Stomach smooth muscle (tissue), 2 donors: ENCODE measurements around the gene C3.
"Not testable (repeated sequence)": the region's sequence is repeated elsewhere in the genome, so short reads cannot be mapped to it uniquely, and the experiment has no call there.

ENCODE experiments used
- H3K27ac ChIP-seq: one replicate; pipeline ENCODE4 v1.7.0; 2013; ENCODE audit warnings: mild to moderate bottlenecking, low read length, inconsistent platforms
- H3K27me3 ChIP-seq, 2 donors: one replicate each; pipeline ENCODE4 v1.7.0; 2013; ENCODE audit warnings: low read length in 2 of 2; ENCODE audit not compliant: insufficient read depth in 2 of 2, control insufficient read depth in 1 of 2
- H3K36me3 ChIP-seq, 2 donors: one replicate each; pipeline ENCODE4 v1.7.0; 2013; ENCODE audit warnings: low read length in 2 of 2; ENCODE audit not compliant: control insufficient read depth in 2 of 2, insufficient read depth in 2 of 2
- H3K4me1 ChIP-seq: one replicate; pipeline ENCODE4 v1.7.0; 2013; ENCODE audit warnings: low read length; ENCODE audit not compliant: control insufficient read depth, insufficient read depth
- H3K4me3 ChIP-seq, 2 donors: one replicate each; pipeline ENCODE4 v1.7.0; 2013; ENCODE audit warnings: low read length in 2 of 2
- H3K9ac ChIP-seq, 2 donors: one replicate each; pipeline ENCODE4 v1.7.0; 2013; ENCODE audit warnings: low read length in 2 of 2, mild to moderate bottlenecking in 1 of 2
- H3K9me3 ChIP-seq, 2 donors: one replicate each; pipeline ENCODE4 v1.7.0; 2013; ENCODE audit warnings: low read length in 2 of 2; ENCODE audit not compliant: control insufficient read depth in 2 of 2
- donor health status: healthy.
- donor health status: Pancreatic carcinoma.

The C3 gene

DNA sequence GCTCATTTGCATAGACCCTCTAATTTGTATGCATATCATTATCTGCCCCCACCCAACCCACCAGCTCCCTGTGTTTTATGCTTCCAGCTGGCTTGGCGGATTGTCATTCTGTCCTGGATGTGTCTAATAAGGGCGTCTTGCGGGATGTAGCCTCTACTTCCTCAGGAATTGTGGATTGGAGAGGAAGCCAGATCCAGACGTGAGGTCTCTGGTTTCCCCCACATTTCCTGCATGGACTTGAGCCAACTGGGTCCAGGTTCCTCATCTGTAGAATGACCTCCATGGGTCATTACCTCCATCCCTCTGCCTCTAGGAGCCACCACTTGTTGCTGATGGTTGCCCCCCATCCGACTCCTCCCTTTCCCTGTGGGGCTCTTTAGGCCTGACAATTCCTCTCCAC is 57.7 kb downstream of the C3 start:
- Histone ChIP-seq H3K27me3 (peaks cover 31 to 38% of the 10 kb centered on the region in 2 donors), H3K9me3 (peaks cover 3 to 4% of the 10 kb centered on the region in 2 donors), H3K4me3 (no peak overlapping the region), H3K9ac (no peak overlapping the region), H3K4me1 (no peaks in the 10 kb centered on the region), H3K36me3 (no peaks in the 10 kb centered on the region), H3K27ac (no peak overlapping the region)

- H3K9ac ChIP-seq, H3K36me3 ChIP-seq, H3K9me3 ChIP-seq, H3K27ac ChIP-seq, H3K4me3 ChIP-seq, H3K4me1 ChIP-seq: not testable (repeated sequence)
- peaks cover 33 to 38% of the 10 kb centered on the region in 2 donors for H3K27me3 ChIP-seq
Observed at GRCh38 chr19:6661509-6662244, 58.8 kb downstream of the C3 start.

DNA sequence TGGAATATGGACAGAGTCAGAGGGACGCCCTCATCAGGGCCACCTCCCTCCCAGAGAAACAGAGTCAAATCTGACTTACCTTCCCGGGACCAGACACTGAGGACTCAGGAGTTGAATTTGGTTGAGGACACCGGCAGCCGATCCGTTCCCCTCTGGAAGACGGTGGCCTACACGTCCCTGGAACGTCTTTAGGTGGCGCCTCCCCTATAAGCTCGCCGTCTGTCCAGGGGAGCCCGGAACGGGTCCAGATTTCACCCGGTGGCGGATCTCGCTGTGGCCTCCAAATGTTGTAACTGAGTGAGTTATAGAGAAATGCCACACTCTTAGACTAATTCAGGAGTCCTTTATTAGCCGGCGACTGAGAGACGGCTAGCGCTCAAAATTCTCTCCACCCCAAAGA is 59.5 kb downstream of the C3 start:
- H3K27me3 ChIP-seq = peaks cover 33 to 38% of the 10 kb centered on the region in 2 donors
- H3K9ac ChIP-seq = no peak overlapping the region

GRCh38 chr19:6656390-6656789 is 64.1 kb downstream of the C3 start:
- H3K4me3 ChIP-seq, H3K9me3 ChIP-seq, H3K9ac ChIP-seq, H3K36me3 ChIP-seq, H3K4me1 ChIP-seq, H3K27ac ChIP-seq: not testable (repeated sequence)
- H3K27me3 ChIP-seq = peaks cover 23 to 30% of the 10 kb centered on the region in 2 donors

More for the DNA sequence above, 59.5 kb downstream of the C3 start:
- Histone ChIP-seq H3K4me1 (no peaks in the 10 kb centered on the region), H3K4me3 (no peak overlapping the region), H3K36me3 (no peaks in the 10 kb centered on the region), H3K9me3 (peaks cover 3 to 4% of the 10 kb centered on the region in 2 donors), H3K27ac (no peak overlapping the region)

DNA sequence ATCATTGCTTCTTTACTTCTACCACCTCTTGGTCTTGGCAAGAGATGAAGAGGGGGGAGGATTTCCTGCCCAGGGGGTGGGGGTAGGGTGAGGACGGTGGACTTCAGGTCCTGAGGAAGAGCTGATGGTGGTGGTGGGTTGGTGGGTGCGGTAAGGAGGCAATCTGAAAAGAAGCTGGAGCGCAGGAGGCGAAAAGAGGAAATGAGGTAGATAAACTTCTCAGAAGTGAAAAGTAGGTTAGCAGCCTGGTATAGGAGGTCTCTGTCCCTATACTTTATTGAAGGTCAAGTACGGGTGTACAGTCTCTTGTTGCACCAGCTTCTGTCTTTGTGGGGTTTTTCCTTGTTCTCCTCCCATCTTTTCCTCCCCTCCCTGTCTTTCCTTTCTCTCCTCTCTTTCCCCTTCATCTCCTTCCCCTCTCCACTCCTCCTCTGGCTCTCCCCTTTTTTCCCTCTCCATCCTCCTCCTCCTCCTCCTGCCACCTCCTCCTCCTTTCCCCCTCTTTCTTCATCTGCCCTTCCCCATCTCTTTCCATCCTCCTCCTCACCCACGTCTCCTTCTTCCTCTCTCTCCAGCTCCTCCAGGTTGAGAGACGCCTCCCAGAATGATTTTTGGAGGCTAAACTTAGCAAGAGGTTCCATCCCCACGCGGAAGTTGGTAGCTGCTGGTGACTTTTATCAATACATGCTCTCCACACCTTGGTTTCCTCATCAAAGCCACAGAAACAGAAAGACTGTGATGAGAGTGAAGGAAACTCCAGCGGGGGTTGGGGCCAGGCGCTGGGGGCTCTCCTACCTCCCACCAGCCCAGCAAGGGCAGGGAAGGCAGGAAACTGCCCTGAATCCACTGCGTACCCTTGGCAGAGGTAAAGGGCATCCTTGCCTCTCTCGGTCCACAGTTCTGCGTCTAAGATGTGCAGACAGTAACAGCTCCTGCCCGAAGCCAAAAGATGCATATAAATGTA is 65.8 kb downstream of the C3 start:
- Histone ChIP-seq H3K36me3 (no peaks in the 10 kb centered on the region), H3K27ac (no peak overlapping the region), H3K4me3 (no peak overlapping the region), H3K27me3 (peaks cover 10 to 14% of the 10 kb centered on the region in 2 donors), H3K9me3 (peaks cover 0 to 2% of the 10 kb centered on the region in 2 donors), H3K9ac (no peak overlapping the region), H3K4me1 (no peaks in the 10 kb centered on the region)

GRCh38 chr19:6652805-6653094 is 67.7 kb downstream of the C3 start:
- Histone ChIP-seq H3K4me1 (no peaks in the 10 kb centered on the region), H3K36me3 (no peaks in the 10 kb centered on the region), H3K27ac (no peak overlapping the region), H3K27me3 (peaks cover 0 to 7% of the 10 kb centered on the region in 2 donors), H3K4me3 (no peak overlapping the region), H3K9me3 (peaks cover 0 to 2% of the 10 kb centered on the region in 2 donors), H3K9ac (no peak overlapping the region)

- no peak overlapping the region for H3K27ac ChIP-seq
- H3K36me3 ChIP-seq = no peaks in the 10 kb centered on the region
- no peak overlapping the region for H3K4me3 ChIP-seq
- H3K4me1 ChIP-seq = no peaks in the 10 kb centered on the region
- H3K9me3 ChIP-seq = peaks cover 0 to 2% of the 10 kb centered on the region in 2 donors
- peaks cover 0 to 3% of the 10 kb centered on the region in 2 donors for H3K27me3 ChIP-seq
- no peak overlapping the region for H3K9ac ChIP-seq
Observed at GRCh38 chr19:6651965-6652804, 68.3 kb downstream of the C3 start.

GRCh38 chr19:6649185-6649584 is 71.3 kb downstream of the C3 start:
- Histone ChIP-seq H3K4me3 (no peak overlapping the region), H3K27me3 (peaks cover 0 to 7% of the 10 kb centered on the region in 2 donors), H3K36me3 (no peaks in the 10 kb centered on the region), H3K9me3 (peaks cover 2% of the 10 kb centered on the region in 2 donors), H3K4me1 (no peaks in the 10 kb centered on the region), H3K27ac (no peak overlapping the region), H3K9ac (no peak overlapping the region)

- Histone ChIP-seq H3K4me3 (no peak overlapping the region), H3K36me3 (no peaks in the 10 kb centered on the region), H3K27ac (no peak overlapping the region), H3K27me3 (peaks cover 0 to 7% of the 10 kb centered on the region in 2 donors), H3K4me1 (no peaks in the 10 kb centered on the region), H3K9me3 (peaks cover 2% of the 10 kb centered on the region in 2 donors), H3K9ac (no peak overlapping the region)
Observed at GRCh38 chr19:6648141-6648715, 72.2 kb downstream of the C3 start.

GRCh38 chr19:6644796-6645195 is 75.7 kb downstream of the C3 start:
- H3K9me3 ChIP-seq = peaks cover 0 to 2% of the 10 kb centered on the region in 2 donors
- H3K4me3 ChIP-seq = no peak overlapping the region
- no peaks in the 10 kb centered on the region for H3K36me3 ChIP-seq
- H3K27ac ChIP-seq = no peak overlapping the region
- H3K9ac ChIP-seq = no peak overlapping the region
- H3K27me3 ChIP-seq = peaks cover 0 to 7% of the 10 kb centered on the region in 2 donors
- no peaks in the 10 kb centered on the region for H3K4me1 ChIP-seq
